Adrenal gland (tissue), 5 donors: ENCODE results near the gene RUNDC1.

Experiments used
- CTCF ChIP-seq, 6 experiments: fragments of 450-650 bp in 4 of 6; fragments of 200-600 bp in 2 of 6; sonication (generic) in 1 of 6; IDR thresholded peaks; 1 replicate in 5 of 6; 2 replicates in 1 of 6; pipeline versions ENCODE4 v1.5.1 to v1.8.0; 2016 to 2021; ENCODE audit warnings: antibody characterized with exemption in 6 of 6, mild to moderate bottlenecking in 2 of 6, moderate library complexity in 1 of 6
- POLR2A ChIP-seq, 2 donors: fragments of 450-650 bp; IDR thresholded peaks; one replicate each; pipeline ENCODE4 v1.6.1; 2017; ENCODE audit warnings: antibody characterized with exemption in 2 of 2, mild to moderate bottlenecking in 2 of 2, moderate library complexity in 1 of 2
- donor health status: DM: no; HTN: no; CAD: no.

- TF ChIP-seq CTCF (IDR thresholded peaks at IDR 0.05) (no peak), POLR2A (IDR thresholded peaks at IDR 0.05) (no peak)
Observed at GRCh38 chr17:42989726-42990652, 9.6 kb downstream of the RUNDC1 start.
